HL-60 (cell line): Measurements from ENCODE around the gene COLQ.

Source experiments
- DNase-seq, 2 experiments: peaks; one replicate each; pipeline ENCODE4 v3.0.0-alpha.2; 2010 to 2020; ENCODE audit warnings: low read depth in 1 of 2, low spot score in 1 of 2
- H3K27ac ChIP-seq: fragments of 250-450 bp; sonication (Bioruptor Pico); replicated peaks from 2 replicates; pipeline ENCODE4 v1.5.1; 2020; ENCODE audit warnings: mild to moderate bottlenecking, moderate library complexity
- H3K27me3 ChIP-seq: fragments of 250-450 bp; sonication (Bioruptor Pico); 2 replicates; pipeline ENCODE4 v1.5.1; 2021; ENCODE audit warnings: mild to moderate bottlenecking, moderate library complexity; ENCODE audit not compliant: insufficient read depth, poor library complexity, severe bottlenecking
- H3K4me3 ChIP-seq: replicated peaks from 2 replicates; pipeline ENCODE4 v1.5.1; 2011; ENCODE audit warnings: mild to moderate bottlenecking, control low read depth, low read length; ENCODE audit not compliant: insufficient read depth
- CTCF ChIP-seq: IDR thresholded peaks from one replicate; pipeline ENCODE4 v1.5.1; 2011; ENCODE audit warnings: low read length, control low read depth, inconsistent platforms; ENCODE audit not compliant: insufficient read depth
- GABPA ChIP-seq: IDR thresholded peaks from 2 replicates; pipeline ENCODE4 v1.6.1; 2012; ENCODE audit warnings: low read depth
- POLR2AphosphoS5 ChIP-seq: IDR thresholded peaks from 2 replicates; pipeline ENCODE4 v1.6.1; 2012; ENCODE audit warnings: low read depth
- REST ChIP-seq: IDR thresholded peaks from 2 replicates; pipeline ENCODE4 v1.6.1; 2012; ENCODE audit warnings: low read depth; ENCODE audit not compliant: insufficient replicate concordance
- SPI1 ChIP-seq: IDR thresholded peaks from 2 replicates; pipeline ENCODE4 v1.6.1; 2012; ENCODE audit warnings: low read depth, mild to moderate bottlenecking, borderline replicate concordance

The COLQ gene

GRCh38 chr3:15520804-15521572 is 518 bp downstream of the COLQ start:
- H3K4me3 ChIP-seq, result peak overlapping the region; percentile 21
- no peak overlapping the region for H3K27ac ChIP-seq
- TF ChIP-seq GABPA (no peak), SPI1 (no peak), POLR2AphosphoS5 (no peak), REST (no peak), CTCF (no peak)
- no peaks in the 10 kb centered on the region for H3K27me3 ChIP-seq
- DNase-seq, result peak in 1 of 2 experiments; percentile 45

GRCh38 chr3:15520185-15520584 is 1.3 kb downstream of the COLQ start:
- TF ChIP-seq CTCF (no peak), POLR2AphosphoS5 (no peak), GABPA (no peak), SPI1 (no peak), REST (no peak)
- DNase-seq, result no peak
- Histone ChIP-seq H3K27ac (no peak overlapping the region), H3K27me3 (no peaks in the 10 kb centered on the region), H3K4me3 (no peak overlapping the region)

- TF ChIP-seq REST (no peak), SPI1 (no peak), GABPA (no peak), POLR2AphosphoS5 (no peak), CTCF (no peak)
- H3K27me3 ChIP-seq, result no peaks in the 10 kb centered on the region
- DNase-seq, result no peak
Observed at GRCh38 chr3:15519096-15519495, 2.4 kb downstream of the COLQ start.

More at GRCh38 chr3:15519096-15519495, 2.4 kb downstream of the COLQ start:
- Histone ChIP-seq H3K4me3 (no peak overlapping the region), H3K27ac (no peak overlapping the region)
